Esophagus muscularis mucosa (tissue), 4 donors: ENCODE data around the gene CDH5. TPM values are rescaled to one million over a fixed set of nuclear protein-coding genes. Genes with fewer than 3 reads are reported as not detected.

Experiments
- DNase-seq: peaks from one replicate; pipeline ENCODE4 v3.0.0-alpha.2; 2017; ENCODE audit errors: extremely low spot score
- H3K27ac ChIP-seq, 4 donors: fragments of 200-600 bp; sonication (generic); replicated peaks in 1 of 4; 1 replicate in 3 of 4; 2 replicates in 1 of 4; pipeline ENCODE4 v1.5.1; 2016 to 2019; ENCODE audit warnings: mild to moderate bottlenecking in 1 of 4
- H3K27me3 ChIP-seq, 4 donors: fragments of 200-600 bp; sonication (generic); one replicate each; pipeline versions ENCODE4 v1.5.1 to v1.6.0; 2016 to 2019
- H3K36me3 ChIP-seq, 4 donors: fragments of 200-600 bp; sonication (generic); one replicate each; pipeline ENCODE4 v1.5.1; 2016 to 2019
- H3K4me1 ChIP-seq, 4 donors: fragments of 200-600 bp; sonication (generic); one replicate each; pipeline ENCODE4 v1.5.1; 2016 to 2019
- H3K4me3 ChIP-seq, 4 donors: fragments of 200-600 bp; sonication (generic); 1 replicate in 2 of 4; 2 replicates in 2 of 4; pipeline ENCODE4 v1.5.1; 2016 to 2019; ENCODE audit warnings: mild to moderate bottlenecking in 4 of 4, moderate library complexity in 1 of 4
- H3K9me3 ChIP-seq, 4 donors: fragments of 200-600 bp; sonication (generic); 1 replicate in 3 of 4; 2 replicates in 1 of 4; pipeline ENCODE4 v1.5.1; 2016 to 2019
- EP300 ChIP-seq: sonication (generic); formaldehyde crosslinking; IDR thresholded peaks from one replicate; pipeline ENCODE4 v1.6.1; 2017; ENCODE audit warnings: antibody characterized with exemption
- POLR2A ChIP-seq: fragments of 450-650 bp; IDR thresholded peaks from one replicate; pipeline ENCODE4 v1.6.1; 2017; ENCODE audit warnings: antibody characterized with exemption, moderate library complexity, mild to moderate bottlenecking, low read depth
- POLR2AphosphoS5 ChIP-seq, 2 donors: sonication (generic); formaldehyde crosslinking; IDR thresholded peaks; one replicate each; pipeline ENCODE4 v1.6.1; 2017; ENCODE audit warnings: antibody characterized with exemption in 2 of 2
- WGBS: methylation state at CpG from one replicate; pipeline ENCODE4 v1.1.5; 2018; 5-methylcytosine and 5-hydroxymethylcytosine counted together
- intact Hi-C: fragments of 100-400 bp; cut with DNase I; formaldehyde crosslinking; loops from one replicate; pipeline ENCODE4 v1.15.1; 2023
- total RNA-seq, 4 donors: library from RNA; depleted of rRNA; stranded (reverse); fragments of >200 nt; gene quantifications; one replicate each; pipeline versions ENCODE4 v1.1.0 to v1.2.1, GENCODE V29; 2016
- TF ChIP-seq, protein P1 (sequence below), 3 experiments: fragments of 200-600 bp in 2 of 3; fragments of 450-650 bp in 1 of 3; sonication (generic) in 2 of 3; IDR thresholded peaks; one replicate each; pipeline ENCODE4 v1.5.1; 2017 to 2019; ENCODE audit warnings: antibody characterized with exemption in 3 of 3, mild to moderate bottlenecking in 2 of 3, moderate library complexity in 1 of 3

The CDH5 gene
- total RNA-seq, 4 donors from 2014 or later, result 19.5 to 63.1 (median 50.6) TPM

DNA sequence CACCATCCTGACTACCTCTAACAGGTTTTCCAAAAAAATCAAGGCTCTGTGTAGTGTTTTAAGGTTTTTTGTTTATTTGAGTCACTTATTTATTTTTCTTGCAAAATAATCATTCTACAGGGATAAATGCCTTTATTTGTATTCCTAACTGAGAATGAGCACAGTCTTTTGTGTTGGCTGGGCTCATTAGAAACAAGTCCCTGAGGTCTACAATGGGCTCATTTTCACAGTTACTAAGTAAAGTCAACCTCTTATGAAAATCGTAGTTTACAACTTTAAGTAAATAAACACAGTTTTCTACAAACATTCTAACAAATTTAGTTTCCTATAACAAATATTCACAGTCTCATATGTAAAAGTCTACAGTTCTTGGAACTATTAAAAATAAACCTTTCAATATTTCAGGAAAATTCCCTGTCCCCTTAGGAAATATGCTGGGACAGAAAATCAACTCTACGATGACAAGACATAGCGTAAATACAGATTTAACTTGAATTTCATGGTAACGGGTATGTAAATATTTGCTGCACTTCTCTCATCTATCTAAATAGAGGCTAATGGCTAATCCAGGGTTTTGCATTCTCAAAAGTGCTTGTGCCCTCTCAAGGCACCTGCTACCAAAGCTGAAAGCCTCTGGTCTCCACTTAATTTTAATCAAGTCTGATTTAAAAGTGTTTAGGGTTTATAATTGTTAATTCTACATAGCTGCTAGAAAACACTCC lies 31.5 kb upstream of the CDH5 start:
- intact Hi-C loops, result no loop called here

DNA sequence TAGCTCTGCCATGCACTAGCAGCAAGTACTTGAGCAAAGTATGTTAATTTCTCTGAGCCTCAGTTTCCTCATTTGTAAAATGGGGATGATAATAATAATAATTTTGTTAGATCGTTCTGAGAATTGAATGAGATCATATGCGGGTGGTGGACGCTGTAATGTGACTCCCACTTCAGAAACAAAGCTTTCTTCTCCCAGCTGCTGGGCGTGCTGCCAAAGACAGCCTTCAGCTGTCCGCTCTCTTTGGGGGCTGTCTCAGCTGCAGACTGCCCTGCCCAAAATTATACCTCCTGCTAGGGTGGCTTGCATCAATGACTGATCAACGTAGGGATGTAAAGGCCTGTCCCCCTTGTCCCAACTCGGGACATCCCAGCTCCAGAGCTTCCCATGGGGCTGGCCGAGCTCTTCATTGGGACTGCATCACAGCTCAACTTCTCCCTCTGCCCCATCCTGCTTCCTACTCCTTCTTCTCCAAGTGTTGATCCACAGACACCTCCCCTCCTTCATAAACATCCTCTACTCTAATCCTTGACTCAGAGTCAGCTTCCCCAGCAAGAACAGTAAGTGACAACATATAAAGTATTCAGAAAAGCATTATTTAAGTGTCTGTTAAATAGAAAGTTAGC lies 30.7 kb upstream of the CDH5 start:
- H3K4me3 ChIP-seq, result no peak overlapping the region
- intact Hi-C loops, result no loop called here
- WGBS, result 26% methylated on average over 8 of the region's 8 CpGs
- peaks cover 0 to 6% (median 5%) of the 10 kb centered on the region in 4 donors for H3K4me1 ChIP-seq
- DNase-seq, result no peak
- no peaks in the 10 kb centered on the region for H3K36me3 ChIP-seq
- H3K9me3 ChIP-seq, result no peaks in the 10 kb centered on the region
- TF ChIP-seq POLR2A (no peak), POLR2AphosphoS5 (IDR thresholded peaks at IDR 0.05) (no peak), EP300 (no peak)
- TF ChIP-seq, protein P1, sequence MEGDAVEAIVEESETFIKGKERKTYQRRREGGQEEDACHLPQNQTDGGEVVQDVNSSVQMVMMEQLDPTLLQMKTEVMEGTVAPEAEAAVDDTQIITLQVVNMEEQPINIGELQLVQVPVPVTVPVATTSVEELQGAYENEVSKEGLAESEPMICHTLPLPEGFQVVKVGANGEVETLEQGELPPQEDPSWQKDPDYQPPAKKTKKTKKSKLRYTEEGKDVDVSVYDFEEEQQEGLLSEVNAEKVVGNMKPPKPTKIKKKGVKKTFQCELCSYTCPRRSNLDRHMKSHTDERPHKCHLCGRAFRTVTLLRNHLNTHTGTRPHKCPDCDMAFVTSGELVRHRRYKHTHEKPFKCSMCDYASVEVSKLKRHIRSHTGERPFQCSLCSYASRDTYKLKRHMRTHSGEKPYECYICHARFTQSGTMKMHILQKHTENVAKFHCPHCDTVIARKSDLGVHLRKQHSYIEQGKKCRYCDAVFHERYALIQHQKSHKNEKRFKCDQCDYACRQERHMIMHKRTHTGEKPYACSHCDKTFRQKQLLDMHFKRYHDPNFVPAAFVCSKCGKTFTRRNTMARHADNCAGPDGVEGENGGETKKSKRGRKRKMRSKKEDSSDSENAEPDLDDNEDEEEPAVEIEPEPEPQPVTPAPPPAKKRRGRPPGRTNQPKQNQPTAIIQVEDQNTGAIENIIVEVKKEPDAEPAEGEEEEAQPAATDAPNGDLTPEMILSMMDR (IDR thresholded peaks at IDR 0.05), result no peak
- H3K27ac ChIP-seq, result no peak overlapping the region
- peaks cover 0 to 8% (median 0%) of the 10 kb centered on the region in 4 donors for H3K27me3 ChIP-seq

More for the DNA sequence above, 31.5 kb upstream of the CDH5 start:
- H3K36me3 ChIP-seq, result no peaks in the 10 kb centered on the region
- WGBS, result 77% methylated on average over 4 of the region's 4 CpGs
- TF ChIP-seq POLR2AphosphoS5 (IDR thresholded peaks at IDR 0.05) (no peak), POLR2A (no peak), EP300 (no peak)
- TF ChIP-seq, protein P1 (IDR thresholded peaks at IDR 0.05), result no peak
- peaks cover 0 to 6% (median 5%) of the 10 kb centered on the region in 4 donors for H3K4me1 ChIP-seq
- H3K27me3 ChIP-seq, result peaks cover 0 to 8% (median 0%) of the 10 kb centered on the region in 4 donors
- H3K9me3 ChIP-seq, result no peaks in the 10 kb centered on the region
- no peak for DNase-seq
- H3K27ac ChIP-seq, result no peak overlapping the region
- no peak overlapping the region for H3K4me3 ChIP-seq

DNA sequence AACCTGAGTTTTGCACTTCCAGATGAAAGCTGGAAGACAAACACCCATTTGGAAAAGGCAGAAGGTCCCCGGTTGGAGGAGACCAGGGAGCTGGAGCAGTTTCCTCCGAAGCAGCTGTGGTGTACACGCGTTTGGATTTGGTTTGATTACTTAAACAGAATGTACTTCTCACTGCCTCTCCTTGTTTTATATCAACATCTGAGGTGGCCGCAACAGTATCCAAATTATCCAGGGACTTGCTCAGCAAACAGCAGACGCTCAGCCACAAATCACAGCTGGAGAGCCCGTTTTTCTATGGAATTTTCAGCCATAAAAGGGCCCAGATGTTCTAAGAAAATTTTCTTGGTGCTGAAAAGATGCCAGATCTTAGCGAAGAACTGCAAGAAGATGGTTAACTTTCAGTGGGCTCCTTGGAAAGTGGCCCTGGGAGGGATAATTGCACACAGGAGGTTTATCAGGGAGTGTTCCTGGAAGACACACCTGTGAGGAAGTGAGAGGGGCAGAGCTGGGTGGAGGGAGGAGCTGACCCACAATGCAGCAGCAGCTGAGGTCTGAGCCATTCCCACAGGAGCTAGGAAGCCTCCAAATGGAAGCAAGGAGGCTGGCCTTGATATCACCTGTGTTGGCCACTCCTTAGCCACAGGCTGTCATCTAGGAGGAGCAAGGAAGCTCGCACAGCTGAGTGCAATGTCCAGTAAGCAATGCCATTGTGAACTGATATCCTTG lies 28.9 kb upstream of the CDH5 start:
- no peak for TF ChIP-seq POLR2AphosphoS5 (IDR thresholded peaks at IDR 0.05)
- no peak for TF ChIP-seq EP300
- TF ChIP-seq, protein P1 (IDR thresholded peaks at IDR 0.05), result no peak
- no peak for TF ChIP-seq POLR2A
- Histone ChIP-seq H3K4me1 (peaks cover 0 to 6% (median 5%) of the 10 kb centered on the region in 4 donors), H3K9me3 (no peaks in the 10 kb centered on the region), H3K27ac (no peak overlapping the region), H3K36me3 (no peaks in the 10 kb centered on the region), H3K27me3 (peaks cover 0 to 8% (median 0%) of the 10 kb centered on the region in 4 donors), H3K4me3 (no peak overlapping the region)
- intact Hi-C loops, result no loop called here
- DNase-seq, result no peak
- 80% methylated on average over 9 of the region's 9 CpGs for whole genome bisulfite sequencing

DNA sequence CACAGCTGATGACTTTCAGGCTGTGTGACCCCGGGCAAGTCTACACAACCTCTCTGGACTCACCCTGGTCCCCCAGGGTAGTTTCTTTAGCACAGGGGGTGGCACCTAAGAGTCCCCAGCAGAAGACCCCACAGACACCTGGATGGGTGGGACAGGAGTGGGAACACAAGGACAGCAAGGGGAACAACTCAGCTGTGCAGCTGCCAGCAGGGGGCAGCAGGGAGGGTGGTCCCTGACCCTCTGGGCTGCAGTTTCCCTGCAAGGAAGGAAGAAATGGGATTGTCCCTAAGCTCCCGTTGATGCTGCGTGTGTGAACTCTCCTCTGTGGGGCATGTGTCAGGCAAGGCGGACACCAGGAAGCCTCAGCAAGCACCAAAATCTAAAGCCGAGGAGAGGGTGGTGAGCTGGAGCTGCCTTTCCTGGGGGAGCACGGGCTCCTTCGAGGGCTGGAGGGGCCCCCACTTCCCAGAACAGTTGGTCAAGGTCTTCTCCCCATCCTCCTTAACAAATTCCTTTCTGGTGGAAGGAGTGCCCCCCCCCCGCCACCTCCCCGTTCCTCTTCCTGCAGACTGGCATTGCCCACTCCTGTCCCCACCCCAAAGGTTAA lies 24.1 kb upstream of the CDH5 start:
- Histone ChIP-seq H3K9me3 (no peaks in the 10 kb centered on the region), H3K36me3 (no peaks in the 10 kb centered on the region), H3K27ac (no peak overlapping the region), H3K27me3 (peaks cover 0 to 4% (median 0%) of the 10 kb centered on the region in 4 donors), H3K4me3 (no peak overlapping the region), H3K4me1 (no peaks in the 10 kb centered on the region)
- TF ChIP-seq, protein P1 (IDR thresholded peaks at IDR 0.05), result peak in 2 of 3 experiments; percentile 25 to 34
- TF ChIP-seq POLR2AphosphoS5 (IDR thresholded peaks at IDR 0.05) (no peak), EP300 (no peak), POLR2A (no peak)
- intact Hi-C loops, result no loop called here
- DNase-seq, result no peak
- 81% methylated on average over 9 of the region's 9 CpGs for WGBS
